Measurements from ENCODE around the gene KRT27.
"Not testable (repeated sequence)": the region's sequence is repeated elsewhere in the genome, so short reads cannot be mapped to it uniquely, and the experiment has no call there.

KRT27 gene

GRCh38 chr17:40818733-40819527 is 36.6 kb upstream of the KRT27 start:
- Histone ChIP-seq H3K36me3 (replicated peaks) (peaks cover 8% of the 10 kb centered on the region), H3K27me3 (replicated peaks) (no peaks in the 10 kb centered on the region), H3K4me3 (ENCODE audit: low read depth, low read length) (peak overlapping the region; percentile 59), H3K27ac (peak overlapping the region; percentile 82)
- TF ChIP-seq CTCF (IDR thresholded peaks at IDR 0.05; ENCODE audit: low read depth, low read length, missing control alignments) = no peak
- DNase-seq = peak; percentile 58
- in situ Hi-C loops (cut with HindIII; ENCODE audit: low pct_ligation_motif_present, low sequenced_read_pairs) = no loop called here

GRCh38 chr17:40818343-40818732 is 36.0 kb upstream of the KRT27 start:
- H3K36me3 ChIP-seq (replicated peaks) = peaks cover 8% of the 10 kb centered on the region
- H3K27me3 ChIP-seq (replicated peaks) = no peaks in the 10 kb centered on the region
- peak overlapping the region; percentile 59 for H3K4me3 ChIP-seq (ENCODE audit: low read depth, low read length)
- H3K27ac ChIP-seq = peak overlapping the region; percentile 82
- in situ Hi-C loops (cut with HindIII; ENCODE audit: low pct_ligation_motif_present, low sequenced_read_pairs) = no loop called here
- DNase-seq = no peak
- TF ChIP-seq CTCF (IDR thresholded peaks at IDR 0.05; ENCODE audit: low read depth, low read length, missing control alignments) = no peak

GRCh38 chr17:40817103-40817682 is 34.8 kb upstream of the KRT27 start:
- Histone ChIP-seq H3K27me3 (replicated peaks) (no peaks in the 10 kb centered on the region), H3K36me3 (replicated peaks) (peaks cover 8% of the 10 kb centered on the region), H3K27ac (no peak overlapping the region), H3K4me3 (ENCODE audit: low read depth, low read length) (no peak overlapping the region)
- no peak for DNase-seq
- in situ Hi-C loops (cut with HindIII; ENCODE audit: low pct_ligation_motif_present, low sequenced_read_pairs) = no loop called here
- TF ChIP-seq CTCF (IDR thresholded peaks at IDR 0.05; ENCODE audit: low read depth, low read length, missing control alignments) = no peak

- Histone ChIP-seq H3K27me3 (replicated peaks) (no peaks in the 10 kb centered on the region), H3K36me3 (replicated peaks) (peaks cover 8% of the 10 kb centered on the region), H3K27ac (no peak overlapping the region), H3K4me3 (ENCODE audit: low read depth, low read length) (no peak overlapping the region)
- in situ Hi-C loops (cut with HindIII; ENCODE audit: low pct_ligation_motif_present, low sequenced_read_pairs) = no loop called here
- no peak for DNase-seq
- TF ChIP-seq CTCF (IDR thresholded peaks at IDR 0.05; ENCODE audit: low read depth, low read length, missing control alignments) = no peak
These were observed 34.2 kb upstream of the KRT27 start for GRCh38 chr17:40816569-40816968.

GRCh38 chr17:40815381-40815780 is 33.0 kb upstream of the KRT27 start:
- H3K36me3 ChIP-seq (replicated peaks) = peaks cover 8% of the 10 kb centered on the region
- no peak for TF ChIP-seq CTCF (IDR thresholded peaks at IDR 0.05; ENCODE audit: low read depth, low read length, missing control alignments)
- H3K27me3 ChIP-seq (replicated peaks) = no peaks in the 10 kb centered on the region
- in situ Hi-C loops (cut with HindIII; ENCODE audit: low pct_ligation_motif_present, low sequenced_read_pairs) = no loop called here
- no peak overlapping the region for H3K27ac ChIP-seq
- H3K4me3 ChIP-seq (ENCODE audit: low read depth, low read length) = no peak overlapping the region
- DNase-seq = no peak

- DNase-seq; H3K4me3 ChIP-seq (ENCODE audit: low read depth, low read length); H3K27me3 ChIP-seq (replicated peaks); H3K36me3 ChIP-seq (replicated peaks); H3K27ac ChIP-seq; in situ Hi-C loops (cut with HindIII; ENCODE audit: low pct_ligation_motif_present, low sequenced_read_pairs): not testable (repeated sequence)
These were observed 32.3 kb upstream of the KRT27 start for GRCh38 chr17:40814657-40815056.

Measured in brain microvascular endothelial cell (primary cell).